T47D (cell line): ENCODE measurements around the gene CCT6A.
"Not testable (repeated sequence)": the region's sequence is repeated elsewhere in the genome, so short reads cannot be mapped to it uniquely, and the experiment has no call there.

Experiments
- DNase-seq, 2 experiments: peaks; one replicate each; pipeline versions ENCODE4 v3.0.0 to v3.0.0-alpha.2; 2011 to 2012; ENCODE audit warnings: low read depth in 1 of 2, low spot score in 1 of 2
- JUND ChIP-seq: IDR thresholded peaks from 2 replicates; pipeline ENCODE4 v1.6.1; 2012; ENCODE audit warnings: low read depth
- in situ Hi-C: cut with HindIII; loops from 2 replicates; pipeline ENCODE4 v1.10.0; 2016; ENCODE audit warnings: low sequenced_read_pairs, low pct_unique_long_range_greater_than_20kb

The CCT6A gene

GRCh38 chr7:56074371-56074791, 22.8 kb downstream of the CCT6A start:
- in situ Hi-C loops: no loop called here
- TF ChIP-seq JUND: no peak
- DNase-seq: peak; percentile 60 to 98

GRCh38 chr7:56077681-56078080, 26.1 kb downstream of the CCT6A start:
- no peak for TF ChIP-seq JUND
- no peak for DNase-seq
- in situ Hi-C loops: no loop called here

GRCh38 chr7:56078196-56078595, 26.6 kb downstream of the CCT6A start:
- no peak for DNase-seq
- no peak for TF ChIP-seq JUND
- in situ Hi-C loops: no loop called here

- peak; percentile 45 to 90 for DNase-seq
- in situ Hi-C loops: no loop called here
- TF ChIP-seq JUND: no peak
Observed at GRCh38 chr7:56079450-56080185, 28.1 kb downstream of the CCT6A start.

GRCh38 chr7:56080726-56081435, 29.3 kb downstream of the CCT6A start:
- DNase-seq, in situ Hi-C loops: not testable (repeated sequence)

GRCh38 chr7:56081626-56082340, 30.2 kb downstream of the CCT6A start:
- no peak for DNase-seq
- no peak for TF ChIP-seq JUND
- in situ Hi-C loops: no loop called here

- in situ Hi-C loops: no loop called here
- no peak for TF ChIP-seq JUND
- no peak for DNase-seq
Observed at GRCh38 chr7:56083150-56083785, 31.7 kb downstream of the CCT6A start.

- in situ Hi-C loops: no loop called here
- no peak for TF ChIP-seq JUND
- DNase-seq: no peak
Observed at GRCh38 chr7:56086761-56087160, 35.2 kb downstream of the CCT6A start.

GRCh38 chr7:56087445-56087844, 35.9 kb downstream of the CCT6A start:
- TF ChIP-seq JUND: no peak
- no peak for DNase-seq
- in situ Hi-C loops: no loop called here

- TF ChIP-seq JUND: no peak
- no peak for DNase-seq
- in situ Hi-C loops: no loop called here
Observed at GRCh38 chr7:56091591-56091990, 40.0 kb downstream of the CCT6A start.

- DNase-seq, in situ Hi-C loops: not testable (repeated sequence)
Observed at GRCh38 chr7:56092388-56092787, 40.8 kb downstream of the CCT6A start.

GRCh38 chr7:56092789-56093531, 41.4 kb downstream of the CCT6A start, which contains the start of gene PHKG1:
Gene PHKG1, minus strand, starts transcription at chr7:56092952. Its CDS starts 4,011 bp downstream, at chr7:56088941.
- TF ChIP-seq JUND: no peak
- peak; percentile 70 to 84 for DNase-seq
- in situ Hi-C loops: no loop called here
